OCI-LY1 (cell line): ENCODE data around the gene ZBTB20.

ENCODE experiments used
- CTCF ChIP-seq: fragments of 200-600 bp; sonication (generic), shearing (Covaris generic); IDR thresholded peaks from 2 replicates; pipeline ENCODE4 v1.5.1; 2017; ENCODE audit warnings: mild to moderate bottlenecking, antibody characterized with exemption, low read length, moderate library complexity, mixed read lengths
- EZH2 ChIP-seq: fragments of 200-600 bp; sonication (generic), shearing (Covaris generic); IDR thresholded peaks from 2 replicates; pipeline ENCODE4 v1.8.0; 2017; ENCODE audit warnings: borderline replicate concordance, mixed run types, mild to moderate bottlenecking, antibody characterized with exemption, low read length, moderate library complexity, mixed read lengths

- TF ChIP-seq CTCF = no peak
- no peak for TF ChIP-seq EZH2
These were observed 523.6 kb downstream of the ZBTB20 start for GRCh38 chr3:114623420-114624046.
